Umbilical cord (tissue), 2 donors: ENCODE results near the gene KANTR. TPM values are rescaled to one million over a fixed set of nuclear protein-coding genes. Genes with fewer than 3 reads are reported as not detected.

Experiments used
- DNase-seq: peaks from one replicate; pipeline ENCODE4 v3.0.0-alpha.2; 2015; ENCODE audit warnings: low spot score
- total RNA-seq: library from RNA; depleted of rRNA; stranded (reverse); fragments of >200 nt; gene quantifications from one replicate; pipeline ENCODE4 v1.2.3, GENCODE V29; 2014; ENCODE audit warnings: low replicate concordance; ENCODE audit not compliant: insufficient read depth

KANTR gene
- total RNA-seq, 1 donor from 2014 or later, result 12.8 TPM

DNA sequence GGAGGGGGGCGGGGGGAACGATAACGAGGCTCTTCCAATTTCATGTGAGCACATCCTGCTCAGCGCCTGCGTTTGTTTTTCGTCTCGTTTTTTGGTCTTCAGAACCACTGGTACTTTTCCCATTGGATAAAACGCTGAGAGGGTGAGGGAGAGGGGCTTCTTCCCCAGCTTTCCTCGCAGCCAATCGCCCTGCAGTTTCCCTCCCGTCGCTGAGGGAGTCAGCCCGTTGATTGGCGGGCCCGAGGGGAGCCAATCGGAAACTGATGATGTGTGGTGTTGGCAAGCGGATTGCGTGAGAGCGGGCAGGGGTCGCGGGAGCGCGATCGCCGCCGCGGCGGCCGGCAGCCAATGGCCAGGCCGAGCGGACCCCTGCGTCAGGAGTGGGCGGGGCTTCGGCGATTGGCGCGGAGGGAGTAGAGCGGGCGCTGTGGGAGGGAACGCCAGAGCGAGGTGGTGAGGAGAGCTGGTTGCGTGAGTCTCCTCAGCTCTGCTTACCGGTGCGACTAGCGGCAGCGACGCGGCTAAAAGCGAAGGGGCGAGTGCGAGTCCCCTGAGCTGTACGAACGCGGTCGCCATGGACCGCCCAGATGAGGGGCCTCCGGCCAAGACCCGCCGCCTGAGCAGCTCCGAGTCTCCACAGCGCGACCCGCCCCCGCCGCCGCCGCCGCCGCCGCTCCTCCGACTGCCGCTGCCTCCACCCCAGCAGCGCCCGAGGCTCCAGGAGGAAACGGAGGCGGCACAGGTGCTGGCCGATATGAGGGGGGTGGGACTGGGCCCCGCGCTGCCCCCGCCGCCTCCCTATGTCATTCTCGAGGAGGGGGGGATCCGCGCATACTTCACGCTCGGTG is 11.8 kb upstream of the KANTR start, which contains the start of gene TSPYL2:
Gene TSPYL2, plus strand, starts transcription at position 443 of the 848 bp plus-strand sequence. Its CDS starts 132 bp downstream, at position 575.
- DNase-seq, result peak; percentile 98

GRCh38 chrX:53082773-53083616 is 10.9 kb upstream of the KANTR start:
- DNase-seq, result no peak

GRCh38 chrX:53084043-53084570 is 9.8 kb upstream of the KANTR start:
- no peak for DNase-seq

- no peak for DNase-seq
Observed at GRCh38 chrX:53084863-53085262, 9.1 kb upstream of the KANTR start.

DNA sequence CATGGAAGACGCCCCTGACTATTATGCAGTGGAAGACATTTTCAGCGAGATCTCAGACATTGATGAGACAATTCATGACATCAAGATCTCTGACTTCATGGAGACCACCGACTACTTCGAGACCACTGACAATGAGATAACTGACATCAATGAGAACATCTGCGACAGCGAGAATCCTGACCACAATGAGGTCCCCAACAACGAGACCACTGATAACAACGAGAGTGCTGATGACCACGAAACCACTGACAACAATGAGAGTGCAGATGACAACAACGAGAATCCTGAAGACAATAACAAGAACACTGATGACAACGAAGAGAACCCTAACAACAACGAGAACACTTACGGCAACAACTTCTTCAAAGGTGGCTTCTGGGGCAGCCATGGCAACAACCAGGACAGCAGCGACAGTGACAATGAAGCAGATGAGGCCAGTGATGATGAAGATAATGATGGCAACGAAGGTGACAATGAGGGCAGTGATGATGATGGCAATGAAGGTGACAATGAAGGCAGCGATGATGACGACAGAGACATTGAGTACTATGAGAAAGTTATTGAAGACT is 8.2 kb upstream of the KANTR start:
- DNase-seq, result no peak

DNA sequence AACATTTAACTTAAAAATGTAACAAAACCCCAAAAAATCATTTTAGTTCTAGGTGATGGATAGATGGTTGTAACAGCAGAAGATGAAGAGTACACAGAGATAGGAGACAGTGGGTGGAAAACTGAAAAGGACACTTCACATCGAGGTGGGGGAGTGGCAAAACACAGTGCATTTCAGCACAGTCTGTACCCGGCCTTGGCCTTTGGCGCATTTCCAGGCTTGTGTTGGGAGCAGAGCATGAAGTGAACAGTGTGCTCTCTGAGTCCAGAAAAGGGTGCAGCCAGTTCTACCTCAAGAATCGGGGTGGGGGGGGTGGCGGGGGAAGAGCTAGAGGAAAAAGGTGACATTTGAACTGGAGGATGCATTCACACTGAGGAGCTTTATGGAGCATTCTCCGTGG is 7.5 kb upstream of the KANTR start:
- DNase-seq, result no peak

- no peak for DNase-seq
Observed at GRCh38 chrX:53087388-53087831, 6.5 kb upstream of the KANTR start.

DNA sequence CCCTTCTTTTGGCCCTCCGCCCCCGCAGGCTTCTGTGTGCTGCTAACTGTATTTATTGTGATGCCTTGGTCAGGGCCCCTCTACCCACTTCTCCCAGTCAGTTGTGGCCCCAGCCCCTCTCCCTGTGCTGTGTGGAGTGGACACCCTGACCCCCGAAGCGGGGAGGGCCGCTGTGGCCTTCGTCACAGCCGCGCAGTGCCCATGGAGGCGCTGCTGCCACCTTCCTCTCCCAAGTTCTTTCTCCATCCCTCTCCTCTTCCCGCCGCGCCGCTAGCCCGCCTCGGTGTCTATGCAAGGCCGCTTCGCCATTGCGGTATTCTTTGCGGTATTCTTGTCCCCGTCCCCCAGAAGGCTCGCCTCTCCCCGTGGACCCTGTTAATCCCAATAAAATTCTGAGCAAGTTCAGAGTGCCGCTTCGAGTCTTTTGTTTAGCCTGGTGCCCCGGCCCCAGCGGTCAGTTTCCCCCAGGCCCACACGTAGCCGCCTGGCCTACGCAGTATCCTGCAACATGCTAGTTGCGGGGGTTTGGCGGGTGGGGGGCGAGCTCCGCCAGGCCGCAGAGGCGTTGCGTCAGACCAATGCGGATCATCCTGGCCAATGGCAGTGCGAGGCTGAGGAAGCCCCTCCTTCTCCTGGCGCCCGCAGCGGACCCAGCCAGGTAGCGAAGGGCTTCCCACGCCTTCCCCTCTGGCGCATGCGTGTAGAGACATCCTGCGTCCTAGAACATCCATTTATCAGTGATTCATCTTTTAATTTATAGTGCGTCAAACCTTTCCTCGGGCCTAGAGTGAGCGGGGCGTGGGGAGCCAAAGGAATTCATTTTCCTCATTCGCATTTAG is 5.6 kb upstream of the KANTR start:
- peak; percentile 83 for DNase-seq

- DNase-seq, result peak; percentile 64
Observed at GRCh38 chrX:53089224-53089842, 4.6 kb upstream of the KANTR start.

DNA sequence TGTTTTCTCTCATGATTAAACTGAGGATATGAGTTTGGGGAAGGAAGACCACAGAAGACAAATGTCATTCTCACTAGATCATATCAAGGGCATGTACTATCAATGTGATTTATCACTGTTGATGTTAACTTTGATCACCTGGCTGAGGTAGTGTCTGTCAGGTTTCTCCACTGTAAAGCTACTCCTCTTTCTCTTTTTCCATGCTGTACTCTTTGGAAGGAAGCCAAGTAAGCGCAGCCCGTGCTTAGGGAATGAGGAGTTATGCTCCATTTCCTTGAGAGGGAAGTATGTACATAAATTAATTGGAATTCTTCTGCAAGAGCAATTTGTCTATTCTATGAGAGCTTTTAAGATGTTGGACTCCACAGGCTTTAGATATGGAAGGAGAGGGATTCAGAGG is 4.0 kb upstream of the KANTR start:
- DNase-seq, result no peak

- DNase-seq, result no peak
Observed at GRCh38 chrX:53091354-53091753, 2.6 kb upstream of the KANTR start.

GRCh38 chrX:53093177-53093655 is 726 bp upstream of the KANTR start:
- DNase-seq, result peak; percentile 81

- no peak for DNase-seq
Observed at GRCh38 chrX:53094582-53094905, 602 bp downstream of the KANTR start.

DNA sequence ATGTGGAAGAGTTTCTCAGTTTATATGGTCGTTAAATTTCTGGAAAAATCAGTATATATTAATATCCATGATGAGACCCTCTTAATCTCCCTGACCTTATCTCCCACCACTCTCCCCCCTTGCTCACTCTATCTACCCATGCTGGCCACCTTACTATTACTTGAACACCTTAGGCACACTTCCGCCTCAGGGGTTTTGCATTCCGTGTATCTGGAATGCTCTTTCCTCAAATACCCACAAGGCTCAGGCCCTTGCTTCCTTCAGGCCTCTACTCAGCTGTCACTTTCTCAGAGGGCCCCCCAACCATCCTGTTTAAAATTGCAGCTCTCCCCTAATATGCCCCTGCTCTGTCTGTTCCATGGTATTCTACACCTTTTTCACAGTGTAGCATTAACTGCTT is 1.9 kb downstream of the KANTR start:
- no peak for DNase-seq

- DNase-seq, result no peak
Observed at GRCh38 chrX:53114864-53115549, 21.1 kb downstream of the KANTR start.

DNA sequence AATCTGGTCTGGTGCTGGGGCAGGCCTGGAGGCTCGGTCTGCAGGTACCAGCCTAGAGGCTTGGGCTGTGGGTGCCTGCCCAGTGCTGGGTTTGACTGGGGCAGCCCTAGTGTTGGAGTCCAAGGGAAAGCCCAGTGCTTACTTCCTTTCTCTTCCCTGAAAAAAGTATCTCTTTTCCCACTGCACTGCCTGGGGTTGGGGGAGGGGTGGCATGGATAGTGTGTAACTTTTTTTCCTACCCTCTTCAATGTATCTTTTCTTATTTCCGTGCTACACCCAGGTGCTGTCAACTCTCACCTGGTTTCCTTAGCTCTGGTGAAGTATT is 21.6 kb downstream of the KANTR start:
- DNase-seq, result no peak

DNA sequence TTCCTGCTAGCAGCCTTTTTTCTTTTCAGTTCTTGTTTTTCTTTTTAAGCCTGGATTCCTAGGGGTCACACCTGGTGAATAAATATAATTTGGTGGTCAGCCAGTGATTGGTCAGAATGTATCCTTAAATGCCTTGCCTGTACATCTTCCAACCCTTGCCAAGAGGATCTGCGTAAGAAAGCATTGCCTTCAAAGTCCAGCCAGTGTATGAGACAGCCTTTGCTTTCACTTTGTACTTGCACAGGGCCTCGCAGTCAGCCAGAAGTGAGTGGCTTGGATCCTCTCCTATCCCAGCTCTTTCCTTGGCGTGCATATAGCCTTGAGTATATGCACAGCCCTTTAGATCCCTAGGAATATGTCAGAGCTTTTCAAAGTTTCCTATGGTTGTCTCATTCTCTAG is 22.2 kb downstream of the KANTR start:
- peak; percentile 38 for DNase-seq

DNA sequence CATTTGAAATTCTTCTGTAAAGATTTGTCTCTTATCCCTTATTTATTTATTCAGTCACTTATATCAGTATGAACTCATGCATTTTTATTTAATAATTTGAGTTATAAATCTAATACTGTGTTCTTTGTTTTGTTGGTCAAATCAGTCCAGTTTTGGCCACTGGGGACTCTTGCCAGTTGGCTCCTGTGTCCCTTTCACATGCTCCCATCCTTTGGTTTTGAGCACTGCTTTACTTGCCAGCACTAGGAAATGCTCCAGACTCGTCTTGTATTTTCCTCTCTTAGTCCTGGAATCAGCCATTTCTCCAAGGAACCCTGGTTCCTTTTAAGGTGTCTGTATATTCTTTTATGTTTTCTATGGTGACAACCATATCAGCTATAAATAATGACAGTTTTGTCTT is 28.1 kb downstream of the KANTR start:
- no peak for DNase-seq

GRCh38 chrX:53125506-53125905 is 31.6 kb downstream of the KANTR start:
- no peak for DNase-seq

GRCh38 chrX:53126377-53126776 is 32.4 kb downstream of the KANTR start:
- no peak for DNase-seq
